ENCODE measurements around the gene MMS19.

MMS19 gene

DNA sequence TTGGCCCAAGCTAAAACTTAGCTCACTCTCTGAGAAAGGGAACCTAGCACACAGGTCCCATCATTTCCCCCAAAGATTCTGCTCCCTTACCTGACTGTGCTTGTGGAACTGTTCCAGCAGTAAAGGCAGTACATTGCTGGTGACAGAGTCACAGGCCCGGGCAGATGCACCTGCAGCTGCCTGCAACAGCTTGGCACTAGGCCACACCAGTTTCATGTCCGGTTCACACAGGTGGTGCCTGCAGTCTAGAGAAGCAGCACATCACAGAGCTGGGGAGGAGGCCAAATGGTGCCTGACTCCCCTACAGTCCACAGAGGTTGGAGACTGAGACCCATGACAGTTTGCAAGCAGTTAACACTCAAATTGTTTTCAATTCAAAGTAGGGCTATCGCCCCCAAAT is 30.1 kb downstream of the MMS19 start:
- Histone ChIP-seq H3K4me3 (ENCODE audit: low read depth, low read length) (no peak overlapping the region), H3K36me3 (peaks cover 44% of the 10 kb centered on the region), H3K4me1 (no peaks in the 10 kb centered on the region), H3K27me3 (no peaks in the 10 kb centered on the region), H3K9me3 (no peaks in the 10 kb centered on the region)
- no peak for TF ChIP-seq CTCF (IDR thresholded peaks at IDR 0.05; ENCODE audit: low read depth, low read length)
- no peak for DNase-seq

GRCh38 chr10:97466755-97467154 is 31.5 kb downstream of the MMS19 start:
- Histone ChIP-seq H3K36me3 (peaks cover 54% of the 10 kb centered on the region), H3K4me1 (no peaks in the 10 kb centered on the region), H3K4me3 (ENCODE audit: low read depth, low read length) (no peak overlapping the region), H3K27me3 (no peaks in the 10 kb centered on the region), H3K9me3 (no peaks in the 10 kb centered on the region)
- DNase-seq, result no peak
- no peak for TF ChIP-seq CTCF (IDR thresholded peaks at IDR 0.05; ENCODE audit: low read depth, low read length)

DNA sequence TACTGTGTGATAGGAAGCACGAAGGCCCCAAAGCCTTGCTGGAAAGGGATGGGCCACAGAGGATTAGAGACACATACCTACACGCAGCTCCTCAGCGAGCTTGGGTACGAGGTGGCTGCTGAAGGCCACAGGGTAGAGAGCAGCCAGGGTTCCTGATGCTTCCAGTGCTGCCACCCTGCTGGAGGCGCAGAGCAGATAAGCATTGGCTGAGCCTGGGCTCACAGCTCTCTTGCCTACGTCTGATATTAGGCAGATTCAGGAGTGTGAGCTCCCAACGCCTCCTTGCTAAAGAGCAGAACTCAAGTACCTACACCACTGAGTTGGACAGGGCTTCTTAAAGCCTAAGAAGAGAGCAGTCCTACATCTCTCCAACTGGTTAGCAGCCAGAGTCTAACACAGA is 32.2 kb downstream of the MMS19 start:
- TF ChIP-seq CTCF (IDR thresholded peaks at IDR 0.05; ENCODE audit: low read depth, low read length), result no peak
- Histone ChIP-seq H3K27me3 (no peaks in the 10 kb centered on the region; the same call in 1 of the 2 replicates), H3K4me3 (ENCODE audit: low read depth, low read length) (no peak overlapping the region), H3K36me3 (peaks cover 61% of the 10 kb centered on the region), H3K4me1 (no peaks in the 10 kb centered on the region), H3K9me3 (no peaks in the 10 kb centered on the region)
- no peak for DNase-seq

GRCh38 chr10:97464226-97464625 is 34.0 kb downstream of the MMS19 start:
- DNase-seq, result no peak
- Histone ChIP-seq H3K36me3 (peaks cover 63% of the 10 kb centered on the region), H3K9me3 (no peaks in the 10 kb centered on the region), H3K4me1 (no peaks in the 10 kb centered on the region), H3K27me3 (no peaks in the 10 kb centered on the region; the same call in 1 of the 2 replicates), H3K4me3 (ENCODE audit: low read depth, low read length) (no peak overlapping the region)
- TF ChIP-seq CTCF (IDR thresholded peaks at IDR 0.05; ENCODE audit: low read depth, low read length), result no peak

DNA sequence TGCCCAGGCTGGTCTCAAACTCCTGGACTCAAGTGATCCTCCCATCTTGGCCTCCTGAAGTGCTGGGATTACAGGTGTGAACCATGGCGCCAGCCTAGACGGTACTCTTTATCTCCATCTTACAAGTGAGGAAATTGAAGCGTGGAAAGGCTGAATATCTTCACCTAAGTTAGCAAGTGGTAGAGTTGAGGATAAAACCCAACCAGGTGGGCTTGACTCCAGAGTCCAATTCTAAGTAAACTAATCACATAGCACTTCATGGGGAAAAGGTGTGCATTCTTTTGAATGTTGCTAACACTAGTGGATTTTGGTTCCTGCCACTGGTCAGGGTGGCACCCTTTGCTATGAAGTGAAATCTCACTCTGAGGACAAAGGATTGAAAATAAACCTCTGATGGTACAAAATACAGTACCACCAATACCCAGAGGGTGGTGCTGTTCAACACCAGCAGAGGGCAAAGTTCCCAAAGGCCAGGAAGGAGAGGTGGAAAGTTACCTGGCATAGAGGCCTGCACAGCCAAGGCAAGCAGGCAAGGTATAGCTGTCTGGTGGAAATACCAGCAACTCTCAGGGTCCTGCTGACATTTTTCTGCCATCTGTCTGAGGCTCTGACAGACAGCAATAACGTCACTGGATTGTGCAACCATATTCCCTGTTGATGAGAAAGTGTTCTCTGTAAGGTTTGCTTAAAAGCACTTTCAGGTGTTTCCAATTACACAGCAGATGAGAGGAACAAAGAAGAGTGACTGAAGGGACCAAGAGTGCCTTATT is 34.7 kb downstream of the MMS19 start:
- no peaks in the 10 kb centered on the region; the same call in 1 of the 2 replicates for H3K27me3 ChIP-seq
- H3K9me3 ChIP-seq, result no peaks in the 10 kb centered on the region
- H3K4me3 ChIP-seq (ENCODE audit: low read depth, low read length), result no peak overlapping the region
- peak; percentile 49 for DNase-seq
- peak; percentile 88 for TF ChIP-seq CTCF (IDR thresholded peaks at IDR 0.05; ENCODE audit: low read depth, low read length)
- H3K4me1 ChIP-seq, result no peaks in the 10 kb centered on the region
- H3K36me3 ChIP-seq, result peaks cover 65% of the 10 kb centered on the region

GRCh38 chr10:97462309-97462708 is 35.9 kb downstream of the MMS19 start:
- H3K27me3 ChIP-seq, result no peaks in the 10 kb centered on the region; the same call in 1 of the 2 replicates
- no peak for DNase-seq
- H3K4me3 ChIP-seq (ENCODE audit: low read depth, low read length), result no peak overlapping the region
- H3K9me3 ChIP-seq, result no peaks in the 10 kb centered on the region
- no peaks in the 10 kb centered on the region for H3K4me1 ChIP-seq
- no peak for TF ChIP-seq CTCF (IDR thresholded peaks at IDR 0.05; ENCODE audit: low read depth, low read length)
- peaks cover 71% of the 10 kb centered on the region for H3K36me3 ChIP-seq
